HG02870 (cell line): ENCODE results near the gene AP3B1.
"Not testable (repeated sequence)": the region's sequence is repeated elsewhere in the genome, so short reads cannot be mapped to it uniquely, and the experiment has no call there.

Source experiments
- ATAC-seq: cut with Tn5 transposase; IDR thresholded peaks from one replicate; pipeline ENCODE4 v1.9.1; 2021; ENCODE audit warnings: mild to moderate bottlenecking, moderate library complexity; ENCODE audit not compliant: unreplicated experiment

AP3B1 gene

DNA sequence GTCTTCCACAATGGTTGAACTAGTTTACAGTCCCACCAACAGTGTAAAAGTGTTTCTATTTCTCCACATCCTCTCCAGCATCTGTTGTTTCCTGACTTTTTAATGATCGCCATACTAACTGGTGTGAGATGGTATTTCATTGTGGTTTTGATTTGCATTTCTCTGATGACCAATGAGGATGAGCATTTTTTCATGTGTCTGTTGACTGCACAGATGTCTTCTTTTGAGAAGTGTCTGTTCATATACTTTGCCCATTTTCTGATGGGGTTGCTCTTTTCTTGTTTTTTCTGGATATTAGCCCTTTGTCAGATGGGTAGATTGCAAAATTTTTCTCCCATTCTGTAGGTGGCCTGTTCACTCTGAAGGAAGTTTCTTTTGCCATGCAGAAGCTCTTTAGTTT lies 124.2 kb downstream of the AP3B1 start:
- not testable (repeated sequence) for ATAC-seq

GRCh38 chr5:78162253-78162862 lies 132.1 kb downstream of the AP3B1 start:
- ATAC-seq: no peak

GRCh38 chr5:78157001-78157400 lies 137.5 kb downstream of the AP3B1 start:
- no peak for ATAC-seq

GRCh38 chr5:78151594-78152271 lies 142.8 kb downstream of the AP3B1 start:
- ATAC-seq: no peak

DNA sequence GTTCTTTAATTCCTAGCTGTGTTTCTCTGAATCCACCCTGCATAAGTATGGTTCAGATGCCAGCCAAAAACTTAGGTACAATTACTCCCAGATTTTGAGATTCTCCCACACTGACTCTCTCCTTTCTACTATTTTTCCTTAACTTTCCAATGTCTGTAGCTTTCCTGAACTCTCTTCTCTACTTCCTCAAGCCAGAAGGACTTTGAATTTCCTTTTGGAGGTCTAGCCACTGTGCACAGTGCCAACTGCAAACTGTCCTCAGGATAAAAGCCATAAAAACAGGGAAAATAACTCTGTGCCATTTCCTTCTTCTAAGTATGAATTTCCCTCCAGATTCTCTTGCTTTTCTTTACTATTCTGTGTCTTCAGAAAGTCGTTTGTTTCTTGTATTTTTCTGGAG lies 157.2 kb downstream of the AP3B1 start:
- ATAC-seq: no peak

- no peak for ATAC-seq
These were observed 161.1 kb downstream of the AP3B1 start for GRCh38 chr5:78133423-78133822.

- no peak for ATAC-seq
These were observed 162.0 kb downstream of the AP3B1 start for GRCh38 chr5:78132507-78132906.

GRCh38 chr5:78129597-78129996 lies 164.9 kb downstream of the AP3B1 start:
- ATAC-seq: no peak

GRCh38 chr5:78127875-78128274 lies 166.6 kb downstream of the AP3B1 start:
- ATAC-seq: no peak

- no peak for ATAC-seq
These were observed 168.0 kb downstream of the AP3B1 start for GRCh38 chr5:78126536-78126935.

DNA sequence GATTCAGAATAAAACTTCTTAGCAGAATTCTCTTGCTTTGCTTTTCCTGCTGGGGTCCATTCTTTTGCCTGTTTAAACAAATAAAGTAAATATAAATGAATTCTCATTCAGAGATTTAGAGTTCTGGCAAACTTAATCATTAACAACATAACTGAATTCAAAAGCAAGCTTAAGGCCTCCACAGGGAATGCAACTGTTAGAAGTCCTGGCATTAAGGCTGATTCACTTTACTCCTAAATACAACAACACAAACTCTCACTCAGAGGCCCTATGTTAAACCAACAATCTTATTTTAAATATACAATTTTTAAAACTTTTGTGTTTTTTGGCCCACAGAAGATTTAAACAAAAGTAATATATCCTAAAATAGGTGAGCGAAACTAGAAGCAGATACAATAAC lies 178.3 kb downstream of the AP3B1 start:
- ATAC-seq: no peak

DNA sequence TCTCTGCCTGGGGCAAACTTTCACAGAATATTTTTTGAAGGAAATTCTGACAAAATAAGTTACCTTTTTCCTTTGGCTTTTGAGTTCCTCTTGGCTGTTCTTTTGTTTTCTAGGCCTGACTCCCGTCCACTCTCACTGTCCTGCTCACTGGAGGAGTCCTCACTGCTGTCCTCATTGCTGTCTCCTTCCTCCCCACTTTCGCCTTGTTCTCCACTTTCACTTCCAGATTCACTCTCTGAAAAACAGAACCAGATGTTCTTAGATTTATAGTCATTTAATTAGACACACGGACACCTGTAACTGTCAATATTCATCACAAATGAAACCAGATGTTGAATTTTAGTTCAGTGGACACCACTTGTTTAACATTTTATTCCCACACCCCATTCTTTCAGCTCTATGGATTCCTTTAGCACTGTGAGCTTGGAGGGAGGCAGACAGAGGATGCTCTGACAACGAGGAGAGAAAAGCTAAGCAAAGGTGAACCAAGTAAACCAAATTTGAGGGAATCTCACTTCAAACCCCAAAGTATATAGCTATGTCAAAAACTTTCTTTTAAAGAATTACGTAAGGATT lies 180.7 kb downstream of the AP3B1 start:
- ATAC-seq: peak; percentile 46

- ATAC-seq: no peak
These were observed 181.6 kb downstream of the AP3B1 start for GRCh38 chr5:78112931-78113330.

GRCh38 chr5:78109891-78110324 lies 184.6 kb downstream of the AP3B1 start:
- ATAC-seq: no peak

DNA sequence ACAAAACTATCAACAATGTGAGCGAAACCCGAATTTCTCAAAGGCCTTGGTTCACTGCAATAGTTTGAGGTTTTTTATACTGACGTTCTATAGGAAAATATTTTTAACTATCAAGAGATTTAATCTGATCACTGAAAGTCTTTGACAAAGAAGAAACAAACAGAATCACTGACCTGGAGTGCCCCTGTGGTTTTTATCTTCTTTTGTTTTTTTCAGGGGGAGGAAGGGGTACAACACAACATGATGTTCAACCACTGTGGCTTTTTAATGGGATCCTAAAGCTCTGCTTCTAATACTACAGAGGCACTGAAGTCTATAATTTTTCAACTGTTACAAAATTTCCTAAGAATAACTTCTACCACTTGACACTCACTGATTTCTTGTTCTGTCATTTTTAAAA lies 185.9 kb downstream of the AP3B1 start:
- no peak for ATAC-seq

GRCh38 chr5:78103232-78103918 lies 191.1 kb downstream of the AP3B1 start:
- no peak for ATAC-seq

- no peak for ATAC-seq
These were observed 192.0 kb downstream of the AP3B1 start for GRCh38 chr5:78102500-78102899.

GRCh38 chr5:78095125-78095524 lies 199.4 kb downstream of the AP3B1 start:
- ATAC-seq: no peak

DNA sequence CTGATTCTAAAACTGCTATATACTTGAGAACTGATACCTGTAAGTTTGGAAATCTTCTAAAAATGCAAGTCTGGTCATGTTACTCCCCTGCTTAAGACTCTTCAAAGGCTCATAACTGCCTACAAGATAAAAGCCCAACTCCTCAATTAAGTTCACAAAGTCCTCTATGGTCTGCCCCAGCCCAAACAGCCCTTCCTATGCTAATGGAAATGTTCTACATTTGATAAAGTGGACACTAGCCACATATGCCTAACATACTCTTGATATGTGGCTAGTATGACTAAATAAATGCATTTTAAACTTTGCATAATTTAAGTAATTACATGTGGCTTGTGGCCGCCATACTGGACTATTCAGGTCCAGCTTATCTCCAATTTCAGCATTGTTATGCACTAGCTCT lies 204.5 kb downstream of the AP3B1 start:
- no peak for ATAC-seq

DNA sequence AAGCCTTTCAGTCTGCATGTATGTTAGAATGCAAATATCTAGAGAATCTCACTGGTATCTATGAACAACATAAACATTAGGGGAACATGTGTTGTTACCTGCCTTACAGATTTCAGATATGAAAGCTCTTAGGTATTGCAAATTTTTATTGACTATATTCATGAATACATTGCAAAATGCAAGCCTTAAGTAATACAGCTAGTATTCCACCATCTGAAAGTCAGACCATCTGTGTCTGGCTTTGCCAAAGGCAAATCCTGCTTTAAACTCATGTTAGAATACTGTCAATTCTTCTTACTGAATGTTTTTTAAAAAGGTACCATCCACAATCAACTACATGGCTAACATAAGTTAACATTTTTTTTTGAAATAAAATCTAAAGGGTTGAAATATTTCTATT lies 215.6 kb downstream of the AP3B1 start:
- no peak for ATAC-seq

GRCh38 chr5:78077369-78078068 lies 217.0 kb downstream of the AP3B1 start:
- ATAC-seq: no peak
